Activated T-cell treated with anti-CD3 and anti-CD28 coated beads for 24 hours (primary cell): ENCODE results near the gene HAP1.
"Not testable (repeated sequence)": the region's sequence is repeated elsewhere in the genome, so short reads cannot be mapped to it uniquely, and the experiment has no call there.

ENCODE experiments used
- DNase-seq: peaks from one replicate; pipeline ENCODE4 v3.0.0-alpha.2; 2020; ENCODE audit warnings: low read depth

Gene HAP1

DNA sequence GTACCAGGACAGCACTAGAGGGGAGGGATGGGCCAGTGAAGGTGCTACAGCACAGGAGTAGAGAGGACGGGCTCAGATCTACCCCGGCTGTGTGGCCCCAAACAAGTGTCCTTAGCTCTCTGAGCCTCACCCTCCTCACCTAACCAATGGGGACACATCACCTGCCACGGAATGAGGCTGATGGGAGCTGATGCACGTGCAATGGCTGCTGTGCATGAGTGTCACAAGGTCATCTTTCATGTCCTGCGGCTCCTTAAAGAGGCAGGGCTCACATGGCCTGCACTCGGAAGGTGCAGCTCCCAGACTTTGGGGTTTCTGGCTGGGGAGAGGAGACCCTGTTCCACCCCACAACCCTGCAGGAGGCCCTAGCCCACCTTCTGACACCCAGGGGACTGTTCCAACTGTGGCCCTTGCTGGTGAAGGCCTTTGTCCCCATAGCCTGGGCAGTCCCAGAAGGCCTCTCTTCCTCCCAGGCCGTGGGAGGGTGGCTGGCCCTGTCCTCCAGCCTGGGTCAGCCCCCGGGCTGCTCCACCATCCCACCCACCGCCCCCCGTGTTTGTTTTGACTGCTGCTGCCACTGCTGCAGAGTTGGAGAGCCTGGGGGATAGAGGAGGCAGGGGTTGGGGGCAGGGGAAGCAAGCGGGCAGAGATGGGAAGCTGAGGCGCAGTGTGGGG is 10.5 kb downstream of the HAP1 start:
- DNase-seq, result no peak

DNA sequence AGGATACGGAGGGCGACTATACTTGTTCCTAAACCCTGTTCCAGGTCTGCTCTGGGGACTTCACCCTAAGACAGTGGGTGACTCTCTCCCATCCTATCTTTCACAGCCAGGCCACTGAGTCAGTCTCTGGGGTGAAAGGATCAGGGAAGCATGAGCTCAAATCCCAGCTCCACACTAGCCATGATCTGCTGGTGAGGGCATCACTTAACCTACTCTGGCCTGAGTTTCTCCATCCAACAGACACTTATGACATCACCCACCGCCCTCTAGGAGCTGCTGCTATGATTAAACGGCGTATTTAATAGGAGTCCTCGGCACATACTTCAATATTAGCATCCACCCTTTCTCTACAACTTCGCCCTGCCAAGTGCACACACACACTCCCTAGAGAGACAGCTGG is 12.2 kb downstream of the HAP1 start:
- no peak for DNase-seq

DNA sequence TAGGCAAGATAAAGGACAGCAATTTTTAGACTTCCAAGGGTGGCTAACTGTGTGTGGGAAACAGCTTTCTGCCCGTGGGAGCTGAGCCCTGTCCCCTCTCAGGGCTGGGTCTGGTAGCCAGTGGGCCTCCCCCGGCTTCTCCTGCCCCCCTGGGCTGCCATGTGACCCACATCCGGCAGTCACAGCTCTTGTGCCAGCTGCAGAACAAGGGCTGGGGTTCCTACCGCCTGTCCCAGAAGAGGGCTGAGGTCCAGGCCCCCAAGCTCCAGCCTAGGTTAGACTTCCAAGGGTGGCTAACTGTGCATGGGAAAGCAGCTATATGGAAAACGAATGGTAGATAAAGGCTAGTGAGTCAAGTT is 16.2 kb downstream of the HAP1 start:
- DNase-seq, result no peak

DNA sequence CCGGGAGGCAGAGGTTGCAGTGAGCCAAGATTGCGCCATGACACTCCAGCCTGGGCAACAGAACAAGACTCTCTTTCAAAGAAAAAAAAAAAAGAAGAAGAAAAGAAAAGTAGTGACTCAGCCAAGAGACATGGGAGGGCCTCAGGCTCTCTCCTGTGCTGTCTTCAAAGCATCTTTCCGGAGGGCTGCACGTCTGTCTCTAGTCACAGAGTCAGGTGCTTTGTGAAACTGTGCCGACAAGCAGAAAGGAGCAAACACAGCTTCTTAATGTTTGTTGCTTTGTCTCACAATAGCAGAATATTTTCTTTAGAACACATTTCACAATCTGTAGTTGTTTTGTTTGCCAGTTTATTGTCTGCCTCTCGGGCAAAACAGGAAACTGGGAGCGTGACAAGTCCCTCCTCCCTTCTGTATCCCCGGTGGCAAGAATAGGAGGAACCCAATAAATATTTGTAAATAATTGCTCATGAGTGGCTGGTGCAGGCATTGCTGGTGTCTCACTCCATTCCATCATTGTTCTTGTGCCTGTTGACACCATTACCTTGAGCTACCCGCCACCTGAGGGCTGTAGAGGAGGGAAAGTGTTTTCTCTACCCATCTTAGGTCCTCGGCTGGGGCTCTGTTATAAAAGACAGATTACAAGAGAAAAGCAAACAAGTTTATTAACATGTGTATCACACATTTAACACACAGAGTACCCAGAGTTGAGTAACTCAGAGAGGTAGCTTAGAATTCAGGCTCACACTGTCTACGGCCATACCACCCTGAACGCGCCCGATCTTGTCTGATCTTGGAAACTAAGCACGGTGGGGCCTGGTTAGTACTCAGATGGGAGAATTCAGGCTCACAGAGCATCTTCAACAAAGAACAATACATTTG is 16.8 kb downstream of the HAP1 start:
- no peak for DNase-seq

DNA sequence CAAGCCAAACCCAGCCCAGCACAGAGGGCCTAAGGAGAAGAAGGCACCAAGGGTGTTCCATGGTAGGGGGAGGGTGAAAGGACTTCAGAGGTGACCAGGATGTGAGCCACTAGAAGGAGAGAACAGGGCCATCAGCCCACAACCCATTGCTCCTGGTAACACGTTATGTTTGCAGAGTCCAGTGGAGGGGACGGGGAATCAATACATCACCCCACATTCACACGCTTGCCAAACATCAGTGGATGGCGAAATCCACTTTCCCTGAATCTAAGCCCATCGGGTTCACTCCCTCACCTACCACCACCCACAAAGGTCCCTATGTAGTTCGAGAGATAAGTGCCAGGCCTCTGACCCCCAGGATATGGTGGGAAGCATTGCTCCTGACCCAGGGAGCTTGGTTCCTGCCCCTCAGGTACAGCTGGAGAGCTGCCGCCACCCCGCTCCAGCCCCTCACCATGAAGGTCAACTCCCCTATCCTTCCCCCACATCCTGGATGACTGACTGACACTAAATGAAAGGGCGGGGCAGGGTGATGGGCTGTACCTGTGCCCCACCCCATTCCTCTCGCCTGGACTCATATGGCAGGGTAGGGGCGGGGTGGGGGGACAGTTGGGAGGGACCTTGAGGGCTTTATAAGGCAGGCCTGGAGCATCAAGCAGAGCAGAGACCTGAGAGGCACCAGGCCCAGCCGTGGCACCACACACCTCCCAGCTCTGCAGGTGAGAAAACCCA is 22.6 kb downstream of the HAP1 start, which contains the start of gene GAST:
GAST (plus strand) TSS at position 663 of the 732 bp plus-strand sequence. CDS start 3,106 bp downstream, outside the sequence.
- no peak for DNase-seq

DNA sequence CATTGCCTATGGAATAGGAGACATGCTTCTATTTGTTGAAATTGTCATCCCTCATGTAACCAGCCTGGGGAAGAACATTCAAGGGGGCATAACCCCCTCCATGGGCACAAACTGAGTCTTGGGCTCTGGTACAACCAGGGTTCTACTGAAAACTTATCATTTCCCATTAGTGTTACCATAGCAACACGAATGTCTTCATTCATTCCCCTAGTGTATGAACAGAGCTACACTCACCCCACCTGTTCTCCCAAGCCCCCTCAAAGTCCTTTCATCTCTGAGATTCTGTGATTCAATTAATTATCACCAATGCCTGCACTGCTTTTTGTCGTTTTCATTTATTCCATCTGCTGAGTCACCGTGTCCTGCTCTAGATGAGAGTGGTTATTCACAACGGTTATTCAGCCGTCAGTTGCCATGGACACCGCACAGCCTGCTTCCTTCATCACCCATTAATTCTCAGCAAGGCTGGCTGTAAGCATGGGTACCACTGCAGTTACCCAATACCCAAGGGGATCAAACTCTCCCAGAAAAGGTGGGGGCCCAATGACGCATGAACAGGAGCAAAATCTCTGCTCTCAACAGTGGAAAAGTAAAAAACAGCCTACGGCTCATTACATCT is 23.9 kb downstream of the HAP1 start:
- DNase-seq, result no peak

DNA sequence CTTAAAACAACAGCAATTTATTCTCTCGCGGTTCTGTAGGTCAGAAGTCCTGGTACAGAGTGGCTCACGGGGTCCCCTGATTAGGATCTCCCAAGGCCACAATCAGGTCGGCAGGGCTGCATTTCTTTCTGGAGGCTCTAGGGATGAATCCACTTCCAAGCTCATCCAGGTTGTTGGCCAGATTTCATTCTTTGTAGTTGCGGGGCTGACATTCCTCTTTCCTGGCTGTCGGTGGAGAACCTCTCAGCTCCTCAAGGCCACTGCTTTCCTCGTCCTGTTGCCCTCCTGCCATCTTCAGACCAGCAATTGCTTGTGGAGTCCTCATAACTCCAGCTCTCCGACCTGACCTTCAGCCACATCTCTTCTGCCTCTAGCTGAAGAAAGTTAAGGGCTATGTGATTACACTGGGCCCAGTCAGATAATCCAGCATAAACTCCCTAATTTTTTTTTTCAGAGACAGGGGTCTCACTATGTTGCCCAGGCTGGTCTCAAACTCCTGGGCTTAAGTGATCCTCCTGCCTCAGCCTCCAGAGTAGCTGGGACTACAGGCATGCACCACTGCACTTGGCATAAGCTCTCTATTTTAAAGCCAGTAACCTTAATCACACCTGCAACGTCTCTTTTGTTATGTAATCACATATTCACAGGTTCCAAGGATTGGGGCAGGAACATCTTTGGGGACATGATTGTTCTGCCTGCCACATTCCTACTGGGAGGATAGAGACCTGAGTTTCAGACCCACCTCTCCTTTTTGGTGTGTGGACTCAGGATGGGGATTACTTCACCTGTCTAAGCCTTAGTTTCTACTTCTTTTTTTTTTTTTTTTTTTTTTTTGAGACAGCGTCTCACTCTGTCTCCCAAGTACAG is 26.4 kb downstream of the HAP1 start:
- DNase-seq, result no peak

DNA sequence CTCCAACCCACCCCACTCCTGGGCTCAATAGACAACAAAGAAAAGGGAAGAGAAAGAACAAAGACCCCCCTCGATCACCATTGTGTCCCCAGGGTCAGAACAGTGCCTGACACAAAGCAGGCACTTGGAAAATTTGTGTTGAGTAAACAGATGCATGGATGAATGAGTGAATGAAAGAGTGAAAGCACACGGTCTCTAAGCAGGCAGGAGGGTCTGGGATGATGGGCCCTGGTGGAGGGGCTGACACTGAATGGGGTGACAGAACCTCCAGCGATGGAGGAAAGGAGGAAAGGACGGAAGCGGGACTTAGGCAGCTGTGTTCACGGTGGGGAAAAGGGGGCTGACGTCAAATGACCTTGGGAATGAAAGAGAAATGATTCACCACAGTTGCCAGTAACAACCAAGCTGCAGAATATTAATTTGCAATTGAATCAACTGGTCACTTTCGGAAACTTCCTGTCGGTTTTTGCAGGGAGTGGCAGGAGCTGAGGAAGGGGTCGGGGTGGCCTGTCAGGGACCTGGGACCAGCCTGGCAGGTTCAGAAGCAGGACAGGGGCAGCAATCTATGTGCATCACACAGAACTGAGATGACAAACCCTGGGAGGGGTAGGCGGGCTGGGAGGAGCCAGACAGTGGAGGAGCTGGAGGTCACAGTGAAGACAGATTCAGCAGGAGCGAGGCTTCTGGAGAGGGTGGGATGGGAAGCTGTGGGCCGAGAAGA is 29.0 kb downstream of the HAP1 start:
- no peak for DNase-seq

DNA sequence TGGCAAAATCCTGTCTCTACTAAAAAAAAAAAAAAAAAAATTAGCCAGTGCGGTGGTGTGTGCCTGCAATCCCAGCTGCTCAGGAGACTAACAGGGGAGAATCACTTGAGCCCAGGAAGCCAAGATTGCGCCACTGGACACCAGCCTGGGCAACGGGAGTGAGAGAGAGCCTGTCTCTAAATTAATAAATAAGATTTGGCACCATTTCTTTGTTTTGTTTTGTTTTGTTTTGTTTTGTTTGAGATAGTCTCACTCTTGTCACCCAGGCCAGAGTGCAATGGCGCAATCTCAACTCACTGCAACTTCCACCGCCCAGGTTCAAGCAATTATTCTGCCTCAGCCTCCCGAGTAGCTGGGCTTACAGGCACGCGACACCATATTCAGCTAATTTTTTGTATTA is 31.7 kb downstream of the HAP1 start:
- no peak for DNase-seq

- DNase-seq, result not testable (repeated sequence)
Measured at GRCh38 chr17:41700843-41701242, 33.6 kb downstream of the HAP1 start.

DNA sequence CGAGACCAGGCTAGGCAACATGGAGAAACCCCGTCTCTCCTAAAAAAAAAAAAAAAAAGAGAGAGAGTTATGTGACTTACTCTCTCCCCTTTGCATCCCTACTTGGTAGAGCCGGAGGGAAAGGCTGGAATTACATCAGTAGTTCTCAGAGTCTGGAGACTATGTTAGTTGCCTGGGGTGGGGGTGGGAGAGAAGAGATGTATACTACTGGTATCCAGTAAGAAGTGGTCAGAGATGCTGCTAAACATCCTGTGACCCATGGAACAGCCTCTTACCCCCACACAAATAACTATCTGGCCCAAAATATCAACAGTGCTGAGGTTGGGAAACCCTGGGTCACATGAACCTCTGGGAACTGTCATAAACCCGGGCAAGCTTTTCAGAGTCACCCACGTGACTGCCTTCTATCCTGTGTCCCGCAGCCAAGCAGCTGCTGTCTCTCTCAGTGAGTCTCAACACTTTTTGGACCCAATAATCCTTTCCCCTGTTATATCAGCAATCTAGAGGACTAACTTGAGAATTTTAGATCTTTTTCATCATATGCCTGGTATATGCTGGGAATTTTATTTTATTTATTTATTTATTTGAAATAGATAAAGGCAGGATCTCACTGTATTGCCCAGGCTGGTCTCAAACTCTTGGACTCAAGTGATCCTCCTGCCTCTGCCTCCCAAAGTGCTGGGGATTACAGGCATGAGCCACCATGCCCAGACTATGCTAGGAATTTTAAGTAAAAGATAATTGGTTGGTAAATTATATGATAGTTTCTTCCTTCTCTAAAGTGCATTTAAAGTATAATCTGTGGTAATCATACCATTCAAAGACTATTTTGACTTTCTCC is 37.1 kb downstream of the HAP1 start:
- no peak for DNase-seq

- DNase-seq, result peak; percentile 56
Measured at GRCh38 chr17:41695954-41696757, 38.3 kb downstream of the HAP1 start.

GRCh38 chr17:41695134-41695661 is 39.2 kb downstream of the HAP1 start:
- no peak for DNase-seq

DNA sequence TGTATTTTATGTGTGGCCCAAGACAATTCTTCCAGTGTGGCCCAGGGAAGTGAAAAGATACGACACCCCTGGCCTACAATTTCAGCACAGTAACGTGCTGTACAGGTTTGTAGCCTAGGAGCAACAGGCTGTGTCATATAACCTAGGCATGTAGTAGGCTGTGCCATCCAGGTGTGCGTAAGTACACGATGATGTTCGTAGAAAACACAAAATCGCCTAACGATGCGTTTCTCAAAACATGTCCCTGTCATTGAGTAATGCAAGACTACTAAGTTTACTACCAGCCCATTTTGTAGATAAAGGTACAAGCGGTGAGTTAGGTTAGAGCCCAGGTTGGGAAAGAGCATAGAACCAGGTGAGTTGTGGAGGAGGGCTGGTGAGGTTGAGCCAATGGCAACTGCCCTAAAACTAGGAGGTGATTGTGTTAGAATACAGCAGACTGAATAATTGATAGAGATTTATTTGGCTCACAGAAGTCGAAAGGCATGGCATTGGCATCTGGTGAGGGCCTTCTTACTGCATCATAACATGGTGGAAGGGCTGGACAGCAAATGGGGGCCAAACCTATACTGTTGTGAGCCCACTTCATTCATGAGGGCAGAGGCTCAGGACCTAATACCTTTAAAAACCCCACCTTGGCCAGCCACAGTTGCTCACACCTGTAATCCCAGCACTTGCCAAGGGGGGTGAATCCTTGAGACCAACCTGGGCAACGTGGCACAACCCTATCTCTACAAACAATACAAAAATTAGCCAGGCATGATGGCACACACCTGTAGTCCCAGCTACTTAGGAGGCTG is 41.5 kb downstream of the HAP1 start:
- DNase-seq, result no peak

GRCh38 chr17:41691031-41691777 is 43.2 kb downstream of the HAP1 start:
- DNase-seq, result no peak

DNA sequence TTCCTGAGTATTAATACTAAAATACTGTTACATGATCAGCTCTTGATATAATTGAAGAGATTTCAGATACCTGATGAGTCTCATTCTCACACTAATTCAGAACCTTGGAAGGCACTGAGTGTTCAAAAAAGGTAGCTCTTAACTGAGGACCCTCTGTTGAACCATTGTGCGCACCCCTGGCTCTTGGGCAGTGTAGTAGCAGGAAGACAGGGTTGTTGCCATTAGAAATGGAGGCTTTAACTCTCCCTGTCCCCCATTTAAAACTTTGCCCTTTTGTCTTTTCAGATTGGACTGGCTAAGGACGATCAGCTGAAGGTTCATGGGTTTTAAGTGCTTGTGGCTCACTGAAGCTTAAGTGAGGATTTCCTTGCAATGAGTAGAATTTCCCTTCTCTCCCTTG is 43.9 kb downstream of the HAP1 start:
- DNase-seq, result no peak
